HEK293 (cell line): ENCODE measurements around the gene NOXO1.
A peak's percentile ranks its signal among the peaks of the same experiment; 100 is the strongest.

ENCODE experiments used
- CTCF ChIA-PET: fragments of 350-600 bp; formaldehyde crosslinking; extraction: SDS; loops from one replicate; lab custom pipeline; 2021; ENCODE audit warnings: antibody characterized with exemption; lab: Yijun Ruan, JAX
- POLR2A ChIA-PET: fragments of 300-600 bp; formaldehyde crosslinking; extraction: SDS; loops from one replicate; lab custom pipeline; 2020; ENCODE audit warnings: antibody characterized with exemption, inconsistent platforms; lab: Yijun Ruan, JAX
- H3K27ac ChIP-seq: fragments of 200-500 bp; sonication (Bioruptor generic); 2 replicates; pipeline ENCODE4 v1.5.1; 2014; ENCODE audit warnings: low read depth, low read length, control low read depth, inconsistent platforms; ENCODE audit errors: extremely low read depth
- H3K36me3 ChIP-seq, 2 experiments: fragments of 200-500 bp in 1 of 2; sonication (Bioruptor generic) in 1 of 2; 1 replicate in 1 of 2; 2 replicates in 1 of 2; pipeline ENCODE4 v1.5.1; 2014 to 2017; ENCODE audit warnings: inconsistent platforms in 2 of 2, low read length in 2 of 2; ENCODE audit not compliant: control insufficient read depth in 2 of 2, insufficient read depth in 1 of 2
- H3K4me1 ChIP-seq: fragments of 200-500 bp; sonication (Bioruptor generic); 2 replicates; pipeline ENCODE4 v1.5.1; 2014; ENCODE audit warnings: mild to moderate bottlenecking, low read length, inconsistent platforms; ENCODE audit not compliant: control insufficient read depth, insufficient read depth
- H3K4me3 ChIP-seq: 2 replicates; pipeline ENCODE4 v1.5.1; 2011; ENCODE audit warnings: low read depth, mild to moderate bottlenecking, control low read depth, low read length, moderate library complexity
- H3K9me3 ChIP-seq: fragments of 200-500 bp; sonication (Bioruptor generic); 2 replicates; pipeline ENCODE4 v1.5.1; 2014; ENCODE audit warnings: low read depth, low read length, inconsistent platforms; ENCODE audit not compliant: control insufficient read depth, insufficient read depth
- HOXA7 ChIP-seq: sonication (generic); formaldehyde crosslinking; IDR thresholded peaks from 2 replicates; pipeline ENCODE4 v1.8.1; 2022; ENCODE audit warnings: missing genetic modification reagents, borderline replicate concordance
- IKZF3 ChIP-seq: fragments of 450-650 bp; IDR thresholded peaks from 2 replicates; pipeline ENCODE4 v1.5.0; 2018; ENCODE audit warnings: missing biosample characterization, mild to moderate bottlenecking, missing genetic modification characterization, moderate library complexity
- KLF16 ChIP-seq: fragments of 450-650 bp; formaldehyde crosslinking; IDR thresholded peaks from 2 replicates; pipeline ENCODE4 v1.5.1; 2017; ENCODE audit warnings: missing biosample characterization, missing genetic modification characterization
- KLF17 ChIP-seq: fragments of 450-650 bp; formaldehyde crosslinking; IDR thresholded peaks from 2 replicates; pipeline ENCODE4 v1.5.1; 2016; ENCODE audit warnings: missing biosample characterization, missing genetic modification characterization
- KLF8 ChIP-seq: fragments of 450-650 bp; formaldehyde crosslinking; IDR thresholded peaks from 2 replicates; pipeline ENCODE4 v1.5.1; 2016; ENCODE audit warnings: missing biosample characterization, missing genetic modification characterization
- REST ChIP-seq: fragments of 450-650 bp; formaldehyde crosslinking; IDR thresholded peaks from 2 replicates; pipeline ENCODE4 v1.5.1; 2016; ENCODE audit warnings: missing biosample characterization, missing genetic modification characterization
- SP3 ChIP-seq: fragments of 450-650 bp; formaldehyde crosslinking; IDR thresholded peaks from 2 replicates; pipeline ENCODE4 v1.5.1; 2016; ENCODE audit warnings: missing biosample characterization, missing genetic modification characterization
- SP7 ChIP-seq: fragments of 450-650 bp; formaldehyde crosslinking; IDR thresholded peaks from 2 replicates; pipeline ENCODE4 v1.5.1; 2016; ENCODE audit warnings: missing biosample characterization, missing genetic modification characterization
- WT1 ChIP-seq: fragments of 450-650 bp; formaldehyde crosslinking; IDR thresholded peaks from 2 replicates; pipeline ENCODE4 v1.5.1; 2016; ENCODE audit warnings: missing biosample characterization, missing genetic modification characterization
- YY2 ChIP-seq: fragments of 450-650 bp; formaldehyde crosslinking; IDR thresholded peaks from 2 replicates; pipeline ENCODE4 v1.5.1; 2016; ENCODE audit warnings: missing biosample characterization, missing genetic modification characterization
- ZBTB17 ChIP-seq: fragments of 450-650 bp; formaldehyde crosslinking; IDR thresholded peaks from 2 replicates; pipeline ENCODE4 v1.5.1; 2016; ENCODE audit warnings: missing biosample characterization, missing genetic modification characterization
- ZBTB6 ChIP-seq: fragments of 450-650 bp; formaldehyde crosslinking; IDR thresholded peaks from 2 replicates; pipeline ENCODE4 v1.5.1; 2017; ENCODE audit warnings: missing biosample characterization, missing genetic modification characterization
- ZBTB8A ChIP-seq: fragments of 450-650 bp; formaldehyde crosslinking; IDR thresholded peaks from 2 replicates; pipeline ENCODE4 v1.5.1; 2016; ENCODE audit warnings: missing biosample characterization, missing genetic modification characterization
- ZFHX2 ChIP-seq: fragments of 450-650 bp; formaldehyde crosslinking; conservative IDR thresholded peaks from 2 replicates; pipeline ENCODE4 v1.5.1; 2016; ENCODE audit warnings: missing biosample characterization, missing genetic modification characterization
- ZFP69B ChIP-seq: fragments of 450-650 bp; formaldehyde crosslinking; IDR thresholded peaks from 2 replicates; pipeline ENCODE4 v1.5.1; 2016; ENCODE audit warnings: missing biosample characterization, missing genetic modification characterization
- ZNF169 ChIP-seq: fragments of 450-650 bp; formaldehyde crosslinking; IDR thresholded peaks from 2 replicates; pipeline ENCODE4 v1.5.1; 2016; ENCODE audit warnings: missing biosample characterization, missing genetic modification characterization
- ZNF184 ChIP-seq: fragments of 450-650 bp; IDR thresholded peaks from 2 replicates; pipeline ENCODE4 v1.5.1; 2018; ENCODE audit warnings: missing biosample characterization, mild to moderate bottlenecking, missing genetic modification characterization
- ZNF19 ChIP-seq: fragments of 450-650 bp; formaldehyde crosslinking; IDR thresholded peaks from 2 replicates; pipeline ENCODE4; 2016; ENCODE audit warnings: missing biosample characterization, missing genetic modification characterization, low read depth
- ZNF2 ChIP-seq: fragments of 450-650 bp; formaldehyde crosslinking; IDR thresholded peaks from 2 replicates; pipeline ENCODE4 v1.5.1; 2016; ENCODE audit warnings: missing biosample characterization, missing genetic modification characterization
- ZNF274 ChIP-seq, 2 experiments: fragments of 200-500 bp in 1 of 2; fragments of 450-650 bp in 1 of 2; sonication (Bioruptor generic) in 1 of 2; formaldehyde crosslinking in 1 of 2; IDR thresholded peaks; 2 replicates each; pipeline versions ENCODE4 v1.5.1 to v1.6.1; 2014 to 2016; ENCODE audit warnings: borderline replicate concordance in 1 of 2, inconsistent platforms in 1 of 2, low read length in 1 of 2, missing biosample characterization in 1 of 2, missing genetic modification characterization in 1 of 2
- ZNF341 ChIP-seq: fragments of 450-650 bp; formaldehyde crosslinking; IDR thresholded peaks from 2 replicates; pipeline ENCODE4; 2016; ENCODE audit warnings: low read depth, missing biosample characterization, missing genetic modification characterization
- ZNF596 ChIP-seq: fragments of 450-650 bp; IDR thresholded peaks from 2 replicates; pipeline ENCODE4 v1.5.0; 2018; ENCODE audit warnings: missing biosample characterization, mild to moderate bottlenecking, missing genetic modification characterization, moderate library complexity
- ZNF610 ChIP-seq: fragments of 450-650 bp; formaldehyde crosslinking; IDR thresholded peaks from 2 replicates; pipeline ENCODE4 v1.5.1; 2016; ENCODE audit warnings: missing biosample characterization, missing genetic modification characterization, borderline replicate concordance
- ZNF660 ChIP-seq: fragments of 450-650 bp; IDR thresholded peaks from 2 replicates; pipeline ENCODE4 v1.5.1; 2018; ENCODE audit warnings: missing biosample characterization, mild to moderate bottlenecking, missing genetic modification characterization
- ZNF768 ChIP-seq: fragments of 450-650 bp; formaldehyde crosslinking; IDR thresholded peaks from 2 replicates; pipeline ENCODE4 v1.5.1; 2018; ENCODE audit warnings: missing biosample characterization, mild to moderate bottlenecking, missing genetic modification characterization
- ZSCAN30 ChIP-seq: fragments of 450-650 bp; IDR thresholded peaks from 2 replicates; pipeline ENCODE4 v1.5.1; 2018; ENCODE audit warnings: missing biosample characterization, mild to moderate bottlenecking, missing genetic modification characterization, moderate library complexity
- ZXDB ChIP-seq: fragments of 450-650 bp; formaldehyde crosslinking; IDR thresholded peaks from 2 replicates; pipeline ENCODE4 v1.5.1; 2016; ENCODE audit warnings: missing biosample characterization, missing genetic modification characterization

Gene NOXO1

GRCh38 chr16:2009791-2010510, 28.7 kb upstream of the NOXO1 start, which contains the start of gene ZNF598 (continued):
- TF ChIP-seq KLF16 (tag by site-specific recombination), result peak; percentile 75; the same call in 1 of the 2 replicates
- TF ChIP-seq IKZF3 (tag by site-specific recombination), result no peak
- TF ChIP-seq SP7 (tag by site-specific recombination), result peak; percentile 76
- TF ChIP-seq ZSCAN30 (tag by site-specific recombination), result peak; percentile 93
- peak; percentile 49; the same call in 1 of the 2 replicates for TF ChIP-seq REST (tag by site-specific recombination)
- peak; percentile 62 for TF ChIP-seq SP3
- peak; percentile 34; the same call in 1 of the 2 replicates for TF ChIP-seq ZNF184 (tag by site-specific recombination)
- TF ChIP-seq ZFP69B, result peak; percentile 60; the same call in 1 of the 2 replicates
- no peak; the same call in 1 of the 2 replicates for TF ChIP-seq WT1 (tag by site-specific recombination)
- 0 out of 2 replicates have a peak, but pooled peaks have one; percentile 25 for TF ChIP-seq YY2
- 0 out of 2 replicates have a peak, but pooled peaks have one; percentile 8 for TF ChIP-seq ZBTB6 (tag by site-specific recombination)
- TF ChIP-seq ZBTB17 (tag by site-specific recombination), result peak; percentile 67
- peak; percentile 56; the same call in 1 of the 2 replicates for TF ChIP-seq ZNF610 (tag by site-specific recombination)
- peak; percentile 78 for TF ChIP-seq KLF8 (tag by site-specific recombination)
- peak; percentile 53; the same call in 1 of the 2 replicates for TF ChIP-seq ZBTB8A (tag by site-specific recombination)
- TF ChIP-seq ZFHX2 (tag by site-specific recombination), result 0 out of 2 replicates have a peak, but pooled peaks have one; percentile 5
- peak; percentile 39; the same call in 1 of the 2 replicates for TF ChIP-seq ZNF341
- peak; percentile 72 for TF ChIP-seq ZNF2 (tag by site-specific recombination)

GRCh38 chr16:2009164-2009711, 28.0 kb upstream of the NOXO1 start:
- Histone ChIP-seq H3K27ac (peak overlapping the region; percentile 97), H3K4me1 (peaks cover 26% of the 10 kb centered on the region), H3K4me3 (peak overlapping the region; percentile 75), H3K36me3 (peaks cover 0 to 27% of the 10 kb centered on the region in 2 experiments; a peak in 1 of 3 replicates), H3K9me3 (no peaks in the 10 kb centered on the region)
- CTCF ChIA-PET, result interaction anchor here (0.6 to 1.8 kb wide), 3 partner anchors 13 to 131 kb away, joined by 4 to 7 read pairs (median 6); no protein-coding TSS in a partner anchor
- POLR2A ChIA-PET, result interaction anchor here (0.6 to 2.7 kb wide), 4 partner anchors 22 to 227 kb away, joined by 3 to 17 read pairs (median 4); partner anchors contain the start of genes NUBP2, SPSB3 and TRAF7
- TF ChIP-seq ZXDB (tag by site-specific recombination), result 0 out of 2 replicates have a peak, but pooled peaks have one; percentile 11
- TF ChIP-seq HOXA7 (CRISPR knock-in tag), result no peak
- no peak for TF ChIP-seq ZNF274 (IDR thresholded peaks at IDR 0.05; ENCODE audit: low read length)
- no peak for TF ChIP-seq ZNF274 (tag by site-specific recombination; IDR thresholded peaks at IDR 0.05; ENCODE audit: borderline replicate concordance)
- peak; percentile 8; the same call in 1 of the 2 replicates for TF ChIP-seq ZNF660 (tag by site-specific recombination)
- TF ChIP-seq ZNF596 (tag by site-specific recombination), result 0 out of 2 replicates have a peak, but pooled peaks have one; percentile 7
- no peak for TF ChIP-seq KLF17
- no peak for TF ChIP-seq ZNF169 (tag by site-specific recombination)
- TF ChIP-seq ZNF19 (tag by site-specific recombination), result no peak
- peak; percentile 13; the same call in 1 of the 2 replicates for TF ChIP-seq ZBTB8A (tag by site-specific recombination)
- TF ChIP-seq ZNF768 (tag by site-specific recombination), result no peak
